ENCODE results near the gene MACROD2.

DNA sequence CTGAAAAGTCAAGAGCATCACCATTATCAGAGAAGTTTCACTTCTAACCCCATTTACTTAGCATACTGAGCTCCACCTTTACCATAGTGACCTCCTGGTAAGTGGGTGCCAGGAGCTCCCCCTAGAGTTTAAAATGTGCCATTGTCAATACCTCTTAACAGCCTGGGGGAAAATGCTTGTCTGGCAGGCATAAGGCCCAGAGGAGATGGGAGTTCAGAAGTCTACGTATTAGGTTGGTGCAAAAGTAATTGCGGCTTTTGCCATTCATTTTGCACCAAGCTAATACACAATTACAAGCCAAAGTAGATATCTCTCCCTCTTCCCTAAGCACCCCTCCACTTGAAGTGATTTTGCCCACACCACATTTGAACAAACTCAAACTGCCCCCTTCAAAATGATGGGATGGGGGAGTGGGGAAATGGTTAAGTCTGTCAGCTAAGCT lies 1658.9 kb downstream of the MACROD2 start:
- TF ChIP-seq, protein P1, sequence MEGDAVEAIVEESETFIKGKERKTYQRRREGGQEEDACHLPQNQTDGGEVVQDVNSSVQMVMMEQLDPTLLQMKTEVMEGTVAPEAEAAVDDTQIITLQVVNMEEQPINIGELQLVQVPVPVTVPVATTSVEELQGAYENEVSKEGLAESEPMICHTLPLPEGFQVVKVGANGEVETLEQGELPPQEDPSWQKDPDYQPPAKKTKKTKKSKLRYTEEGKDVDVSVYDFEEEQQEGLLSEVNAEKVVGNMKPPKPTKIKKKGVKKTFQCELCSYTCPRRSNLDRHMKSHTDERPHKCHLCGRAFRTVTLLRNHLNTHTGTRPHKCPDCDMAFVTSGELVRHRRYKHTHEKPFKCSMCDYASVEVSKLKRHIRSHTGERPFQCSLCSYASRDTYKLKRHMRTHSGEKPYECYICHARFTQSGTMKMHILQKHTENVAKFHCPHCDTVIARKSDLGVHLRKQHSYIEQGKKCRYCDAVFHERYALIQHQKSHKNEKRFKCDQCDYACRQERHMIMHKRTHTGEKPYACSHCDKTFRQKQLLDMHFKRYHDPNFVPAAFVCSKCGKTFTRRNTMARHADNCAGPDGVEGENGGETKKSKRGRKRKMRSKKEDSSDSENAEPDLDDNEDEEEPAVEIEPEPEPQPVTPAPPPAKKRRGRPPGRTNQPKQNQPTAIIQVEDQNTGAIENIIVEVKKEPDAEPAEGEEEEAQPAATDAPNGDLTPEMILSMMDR (conservative IDR thresholded peaks at IDR 0.05; ENCODE audit: low read depth in 2 of 2) = peak; percentile 83 to 85
- TF ChIP-seq POLR2AphosphoS5 (IDR thresholded peaks at IDR 0.05; ENCODE audit: low read depth) (no peak), CREB1 (CRISPR knock-in tag; IDR thresholded peaks at IDR 0.05; ENCODE audit: low read depth) (no peak), EZH2 (IDR thresholded peaks at IDR 0.05; ENCODE audit: low read depth, unreplicated experiment) (no peak), ZNF331 (CRISPR knock-in tag; IDR thresholded peaks at IDR 0.05; ENCODE audit: low read depth) (no peak), ETS1 (IDR thresholded peaks at IDR 0.05) (no peak), EZH2phosphoT487 (IDR thresholded peaks at IDR 0.05; ENCODE audit: unreplicated experiment) (no peak), ZNF114 (CRISPR knock-in tag; IDR thresholded peaks at IDR 0.05) (no peak), NANOG (IDR thresholded peaks at IDR 0.05; ENCODE audit: borderline replicate concordance) (no peak), JUNB (IDR thresholded peaks at IDR 0.05; ENCODE audit: unreplicated experiment) (no peak), ZNF462 (CRISPR knock-in tag; IDR thresholded peaks at IDR 0.05) (0 out of 2 replicates have a peak, but pooled peaks have one; percentile 3)
- TF ChIP-seq, protein P2, sequence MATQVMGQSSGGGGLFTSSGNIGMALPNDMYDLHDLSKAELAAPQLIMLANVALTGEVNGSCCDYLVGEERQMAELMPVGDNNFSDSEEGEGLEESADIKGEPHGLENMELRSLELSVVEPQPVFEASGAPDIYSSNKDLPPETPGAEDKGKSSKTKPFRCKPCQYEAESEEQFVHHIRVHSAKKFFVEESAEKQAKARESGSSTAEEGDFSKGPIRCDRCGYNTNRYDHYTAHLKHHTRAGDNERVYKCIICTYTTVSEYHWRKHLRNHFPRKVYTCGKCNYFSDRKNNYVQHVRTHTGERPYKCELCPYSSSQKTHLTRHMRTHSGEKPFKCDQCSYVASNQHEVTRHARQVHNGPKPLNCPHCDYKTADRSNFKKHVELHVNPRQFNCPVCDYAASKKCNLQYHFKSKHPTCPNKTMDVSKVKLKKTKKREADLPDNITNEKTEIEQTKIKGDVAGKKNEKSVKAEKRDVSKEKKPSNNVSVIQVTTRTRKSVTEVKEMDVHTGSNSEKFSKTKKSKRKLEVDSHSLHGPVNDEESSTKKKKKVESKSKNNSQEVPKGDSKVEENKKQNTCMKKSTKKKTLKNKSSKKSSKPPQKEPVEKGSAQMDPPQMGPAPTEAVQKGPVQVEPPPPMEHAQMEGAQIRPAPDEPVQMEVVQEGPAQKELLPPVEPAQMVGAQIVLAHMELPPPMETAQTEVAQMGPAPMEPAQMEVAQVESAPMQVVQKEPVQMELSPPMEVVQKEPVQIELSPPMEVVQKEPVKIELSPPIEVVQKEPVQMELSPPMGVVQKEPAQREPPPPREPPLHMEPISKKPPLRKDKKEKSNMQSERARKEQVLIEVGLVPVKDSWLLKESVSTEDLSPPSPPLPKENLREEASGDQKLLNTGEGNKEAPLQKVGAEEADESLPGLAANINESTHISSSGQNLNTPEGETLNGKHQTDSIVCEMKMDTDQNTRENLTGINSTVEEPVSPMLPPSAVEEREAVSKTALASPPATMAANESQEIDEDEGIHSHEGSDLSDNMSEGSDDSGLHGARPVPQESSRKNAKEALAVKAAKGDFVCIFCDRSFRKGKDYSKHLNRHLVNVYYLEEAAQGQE (IDR thresholded peaks at IDR 0.05; ENCODE audit: unreplicated experiment) = no peak

Measured in GM23338 (cell line).